GM21360 (cell line): Measurements from ENCODE around the gene TJAP1.
"Not testable (repeated sequence)": the region's sequence is repeated elsewhere in the genome, so short reads cannot be mapped to it uniquely, and the experiment has no call there.

Source experiments
- ATAC-seq: cut with Tn5 transposase; IDR thresholded peaks from one replicate; pipeline ENCODE4 v1.9.1; 2021; ENCODE audit warnings: mild to moderate bottlenecking, moderate library complexity; ENCODE audit not compliant: unreplicated experiment

TJAP1 gene

GRCh38 chr6:43478008-43478372, 620 bp downstream of the TJAP1 start:
- no peak for ATAC-seq

GRCh38 chr6:43481075-43481474, 3.7 kb downstream of the TJAP1 start:
- no peak for ATAC-seq

- no peak for ATAC-seq
Observed at GRCh38 chr6:43481591-43482236, 4.3 kb downstream of the TJAP1 start.

- ATAC-seq, result no peak
Observed at GRCh38 chr6:43488667-43489276, 11.4 kb downstream of the TJAP1 start.

GRCh38 chr6:43489277-43490072, 12.1 kb downstream of the TJAP1 start:
- ATAC-seq, result no peak

- ATAC-seq, result no peak
Observed at GRCh38 chr6:43490523-43490939, 13.2 kb downstream of the TJAP1 start.

- ATAC-seq, result no peak
Observed at GRCh38 chr6:43491750-43492661, 14.6 kb downstream of the TJAP1 start.

GRCh38 chr6:43492673-43493072, 15.3 kb downstream of the TJAP1 start:
- ATAC-seq, result no peak

- ATAC-seq, result no peak
Observed at GRCh38 chr6:43493230-43493629, 15.9 kb downstream of the TJAP1 start.

GRCh38 chr6:43493833-43494232, 16.5 kb downstream of the TJAP1 start:
- ATAC-seq, result no peak

- no peak for ATAC-seq
Observed at GRCh38 chr6:43494321-43494720, 17.0 kb downstream of the TJAP1 start.

- ATAC-seq, result no peak
Observed at GRCh38 chr6:43494766-43495165, 17.4 kb downstream of the TJAP1 start.

- no peak for ATAC-seq
Observed at GRCh38 chr6:43495409-43495941, 18.1 kb downstream of the TJAP1 start.

GRCh38 chr6:43496370-43497128, 19.2 kb downstream of the TJAP1 start:
- ATAC-seq, result no peak

- no peak for ATAC-seq
Observed at GRCh38 chr6:43497129-43497396, 19.7 kb downstream of the TJAP1 start.

- no peak for ATAC-seq
Observed at GRCh38 chr6:43497689-43498088, 20.3 kb downstream of the TJAP1 start.

GRCh38 chr6:43498291-43498690, 20.9 kb downstream of the TJAP1 start:
- not testable (repeated sequence) for ATAC-seq

- ATAC-seq, result no peak
Observed at GRCh38 chr6:43499028-43499815, 21.9 kb downstream of the TJAP1 start.

- no peak for ATAC-seq
Observed at GRCh38 chr6:43500921-43501320, 23.6 kb downstream of the TJAP1 start.

- no peak for ATAC-seq
Observed at GRCh38 chr6:43502666-43503065, 25.3 kb downstream of the TJAP1 start.
